ENCODE results near the gene ANKH.
"Not testable (repeated sequence)": the region's sequence is repeated elsewhere in the genome, so short reads cannot be mapped to it uniquely, and the experiment has no call there.

The ANKH gene

GRCh38 chr5:14871214-14872069, at the start of gene ANKH:
Gene ANKH, minus strand, starts transcription at chr5:14871778. Its CDS starts 331 bp downstream, at chr5:14871447.
- DNase-seq (ENCODE audit: low read depth in 2 of 3, low spot score in 2 of 3), result peak; percentile 40 to 71 (median 56)

- no peak for DNase-seq (ENCODE audit: low read depth in 2 of 3, low spot score in 2 of 3)
Measured at GRCh38 chr5:14920121-14920520, 48.5 kb upstream of the ANKH start.

- not testable (repeated sequence) for DNase-seq (ENCODE audit: low read depth in 2 of 3, low spot score in 2 of 3)
Measured at GRCh38 chr5:14919106-14919505, 47.5 kb upstream of the ANKH start.

GRCh38 chr5:14917719-14918118, 46.1 kb upstream of the ANKH start:
- DNase-seq (ENCODE audit: low read depth in 2 of 3, low spot score in 2 of 3), result no peak

- no peak for DNase-seq (ENCODE audit: low read depth in 2 of 3, low spot score in 2 of 3)
Measured at GRCh38 chr5:14915291-14915952, 43.8 kb upstream of the ANKH start.

GRCh38 chr5:14914623-14915260, 43.2 kb upstream of the ANKH start:
- no peak for DNase-seq (ENCODE audit: low read depth in 2 of 3, low spot score in 2 of 3)

- DNase-seq (ENCODE audit: low read depth in 2 of 3, low spot score in 2 of 3), result no peak
Measured at GRCh38 chr5:14914193-14914592, 42.6 kb upstream of the ANKH start.

- no peak for DNase-seq (ENCODE audit: low read depth in 2 of 3, low spot score in 2 of 3)
Measured at GRCh38 chr5:14913096-14913495, 41.5 kb upstream of the ANKH start.

GRCh38 chr5:14912206-14912605, 40.6 kb upstream of the ANKH start:
- no peak for DNase-seq (ENCODE audit: low read depth in 2 of 3, low spot score in 2 of 3)

- no peak for DNase-seq (ENCODE audit: low read depth in 2 of 3, low spot score in 2 of 3)
Measured at GRCh38 chr5:14909369-14909768, 37.8 kb upstream of the ANKH start.

- no peak for DNase-seq (ENCODE audit: low read depth in 2 of 3, low spot score in 2 of 3)
Measured at GRCh38 chr5:14908172-14908571, 36.6 kb upstream of the ANKH start.

GRCh38 chr5:14906628-14907027, 35.0 kb upstream of the ANKH start:
- DNase-seq (ENCODE audit: low read depth in 2 of 3, low spot score in 2 of 3), result no peak

- no peak for DNase-seq (ENCODE audit: low read depth in 2 of 3, low spot score in 2 of 3)
Measured at GRCh38 chr5:14902826-14903560, 31.4 kb upstream of the ANKH start.

GRCh38 chr5:14901462-14902051, 30.0 kb upstream of the ANKH start:
- no peak for DNase-seq (ENCODE audit: low read depth in 2 of 3, low spot score in 2 of 3)

GRCh38 chr5:14900693-14901461, 29.3 kb upstream of the ANKH start:
- no peak for DNase-seq (ENCODE audit: low read depth in 2 of 3, low spot score in 2 of 3)

- no peak for DNase-seq (ENCODE audit: low read depth in 2 of 3, low spot score in 2 of 3)
Measured at GRCh38 chr5:14896131-14896530, 24.6 kb upstream of the ANKH start.

- no peak for DNase-seq (ENCODE audit: low read depth in 2 of 3, low spot score in 2 of 3)
Measured at GRCh38 chr5:14895301-14895700, 23.7 kb upstream of the ANKH start.

- no peak for DNase-seq (ENCODE audit: low read depth in 2 of 3, low spot score in 2 of 3)
Measured at GRCh38 chr5:14894748-14895147, 23.2 kb upstream of the ANKH start.

- no peak for DNase-seq (ENCODE audit: low read depth in 2 of 3, low spot score in 2 of 3)
Measured at GRCh38 chr5:14893381-14893780, 21.8 kb upstream of the ANKH start.

GRCh38 chr5:14890846-14891245, 19.3 kb upstream of the ANKH start:
- DNase-seq (ENCODE audit: low read depth in 2 of 3, low spot score in 2 of 3), result no peak
